Measurements from ENCODE around the gene CDH4.

Gene CDH4

DNA sequence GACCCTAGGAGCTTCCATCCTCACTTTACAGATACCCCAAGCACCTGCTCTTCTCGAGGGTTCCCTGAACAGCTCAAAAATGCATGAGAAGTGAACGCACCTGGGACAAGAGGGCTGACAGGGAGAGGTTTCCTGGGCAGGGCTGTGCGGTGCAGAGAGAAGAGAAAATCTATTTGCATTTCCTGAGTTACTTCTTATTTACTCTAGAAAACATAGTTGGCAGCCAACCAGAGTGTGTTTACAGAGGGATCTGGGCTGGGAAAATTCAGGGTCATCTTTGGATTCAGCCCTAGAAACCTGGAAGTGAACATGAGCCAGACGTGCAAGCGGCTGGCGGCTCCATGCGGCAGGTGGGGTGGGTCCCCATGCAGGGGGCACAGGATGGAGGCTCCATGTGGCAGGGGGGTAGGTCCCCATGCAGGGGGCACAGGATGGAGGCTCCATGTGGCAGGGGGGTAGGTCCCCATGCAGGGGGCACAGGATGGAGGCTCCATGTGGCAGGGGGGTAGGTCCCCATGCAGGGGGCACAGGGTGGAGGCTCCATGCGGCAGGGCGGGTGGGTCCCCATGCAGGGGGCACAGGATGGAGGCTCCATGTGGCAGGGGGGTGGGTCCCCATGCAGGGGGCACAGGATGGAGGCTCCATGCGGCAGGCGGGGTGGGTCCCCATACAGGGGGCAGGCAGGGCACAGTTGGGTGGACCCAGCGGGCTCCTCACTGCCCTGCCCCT lies 471.6 kb downstream of the CDH4 start:
- H3K27me3 ChIP-seq (ENCODE audit: low read depth): no peaks in the 10 kb centered on the region
- H3K4me1 ChIP-seq: no peaks in the 10 kb centered on the region
- in situ Hi-C loops (cut with MboI; ENCODE audit: low sequenced_read_pairs): no loop called here
- H3K4me3 ChIP-seq: no peak overlapping the region
- H3K36me3 ChIP-seq (replicated peaks): no peaks in the 10 kb centered on the region
- DNase-seq (ENCODE audit: low spot score in 2 of 2): no peak
- H3K9me3 ChIP-seq: no peaks in the 10 kb centered on the region

DNA sequence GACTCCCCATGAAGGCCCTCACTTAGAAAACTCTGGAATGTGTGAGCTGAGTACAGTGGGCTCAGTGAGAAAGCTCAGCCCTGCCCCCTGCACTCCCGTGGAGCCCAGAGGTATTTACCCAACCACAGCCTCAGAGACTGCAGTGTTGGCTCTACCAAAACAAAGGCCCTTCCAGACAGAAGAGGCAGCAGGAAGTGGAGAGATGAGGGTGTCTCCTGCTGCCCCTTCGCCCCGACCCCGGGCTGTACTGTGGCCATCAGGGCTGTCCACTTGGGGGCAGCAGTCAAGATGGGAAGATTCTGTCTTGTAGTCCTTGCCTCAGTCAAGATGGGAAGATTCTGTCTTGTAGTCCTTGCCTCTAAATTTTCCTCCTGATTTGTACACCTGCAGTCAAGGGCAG lies 472.3 kb downstream of the CDH4 start:
- no peaks in the 10 kb centered on the region for H3K36me3 ChIP-seq (replicated peaks)
- no peak for DNase-seq (ENCODE audit: low spot score in 2 of 2)
- no peaks in the 10 kb centered on the region for H3K9me3 ChIP-seq
- in situ Hi-C loops (cut with MboI; ENCODE audit: low sequenced_read_pairs): no loop called here
- no peaks in the 10 kb centered on the region for H3K4me1 ChIP-seq
- H3K27me3 ChIP-seq (ENCODE audit: low read depth): no peaks in the 10 kb centered on the region
- no peak overlapping the region for H3K4me3 ChIP-seq

DNA sequence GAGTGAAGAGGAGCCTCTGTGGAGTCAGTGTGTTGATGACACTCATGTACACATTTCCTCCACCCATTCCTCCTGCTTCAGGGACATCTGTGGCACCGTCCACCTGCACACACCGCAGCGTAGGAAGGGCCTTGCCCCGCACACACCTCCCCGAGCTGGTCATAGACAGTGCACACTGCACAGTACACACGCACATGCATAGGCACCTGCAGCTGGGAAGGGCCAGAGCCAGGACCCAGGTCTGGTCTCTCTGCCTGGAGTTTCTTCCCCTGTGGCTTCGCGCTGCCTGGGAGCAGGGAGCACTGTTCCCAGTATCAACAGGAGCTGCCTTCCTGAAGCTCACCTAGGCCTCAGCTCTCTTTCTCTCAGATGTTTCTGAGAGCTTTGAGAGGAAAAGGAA lies 473.1 kb downstream of the CDH4 start:
- no peaks in the 10 kb centered on the region for H3K27me3 ChIP-seq (ENCODE audit: low read depth)
- DNase-seq (ENCODE audit: low spot score in 2 of 2): no peak
- in situ Hi-C loops (cut with MboI; ENCODE audit: low sequenced_read_pairs): no loop called here
- H3K4me1 ChIP-seq: no peaks in the 10 kb centered on the region
- H3K4me3 ChIP-seq: no peak overlapping the region
- H3K36me3 ChIP-seq (replicated peaks): no peaks in the 10 kb centered on the region
- no peaks in the 10 kb centered on the region for H3K9me3 ChIP-seq

DNA sequence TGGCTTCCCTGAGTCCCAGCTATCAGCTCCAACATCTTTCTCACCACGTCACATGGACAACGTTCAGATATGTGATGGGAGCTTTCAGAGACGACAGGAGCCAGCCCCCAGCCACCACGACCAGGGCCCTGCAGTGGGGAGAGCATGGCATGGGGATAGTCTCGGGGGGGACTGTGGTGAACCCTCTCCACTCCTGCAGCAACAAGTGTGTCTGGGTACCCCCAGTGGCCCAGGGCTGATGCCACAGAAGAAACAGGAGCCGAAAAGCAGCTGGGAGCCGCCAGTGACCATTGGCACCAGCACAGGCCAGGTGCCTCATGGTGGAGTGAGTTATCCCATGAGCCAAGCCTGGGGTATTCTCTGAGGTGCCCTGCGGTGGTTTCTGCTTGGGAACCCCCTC lies 473.9 kb downstream of the CDH4 start:
- Histone ChIP-seq H3K4me1 (no peaks in the 10 kb centered on the region), H3K27me3 (ENCODE audit: low read depth) (no peaks in the 10 kb centered on the region)
- in situ Hi-C loops (cut with MboI; ENCODE audit: low sequenced_read_pairs): no loop called here

DNA sequence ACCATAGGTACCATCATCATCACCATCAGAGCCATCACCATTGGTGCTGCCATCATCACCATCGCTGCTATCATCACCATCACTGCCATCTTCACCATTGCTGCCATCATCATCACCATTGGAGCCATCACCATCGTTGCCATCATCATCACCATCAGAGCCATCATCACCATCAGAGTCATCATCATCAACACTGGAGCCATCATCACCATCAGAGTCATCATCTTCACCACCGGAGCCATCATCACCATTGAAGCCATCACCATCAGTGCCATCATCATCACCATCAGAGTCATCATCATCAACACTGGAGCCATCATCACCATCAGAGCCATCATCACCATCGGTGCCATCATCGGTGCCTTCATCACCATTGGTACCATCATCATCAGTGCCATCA lies 474.9 kb downstream of the CDH4 start:
- H3K36me3 ChIP-seq (replicated peaks): no peaks in the 10 kb centered on the region
- no peak overlapping the region for H3K4me3 ChIP-seq
- no peak for DNase-seq (ENCODE audit: low spot score in 2 of 2)
- no peaks in the 10 kb centered on the region for H3K27me3 ChIP-seq (ENCODE audit: low read depth)
- H3K4me1 ChIP-seq: no peaks in the 10 kb centered on the region
- in situ Hi-C loops (cut with MboI; ENCODE audit: low sequenced_read_pairs): no loop called here
- H3K9me3 ChIP-seq: no peaks in the 10 kb centered on the region

More for the DNA sequence above, 473.9 kb downstream of the CDH4 start:
- Histone ChIP-seq H3K9me3 (no peaks in the 10 kb centered on the region), H3K4me3 (no peak overlapping the region), H3K36me3 (replicated peaks) (no peaks in the 10 kb centered on the region)
- DNase-seq (ENCODE audit: low spot score in 2 of 2): no peak

DNA sequence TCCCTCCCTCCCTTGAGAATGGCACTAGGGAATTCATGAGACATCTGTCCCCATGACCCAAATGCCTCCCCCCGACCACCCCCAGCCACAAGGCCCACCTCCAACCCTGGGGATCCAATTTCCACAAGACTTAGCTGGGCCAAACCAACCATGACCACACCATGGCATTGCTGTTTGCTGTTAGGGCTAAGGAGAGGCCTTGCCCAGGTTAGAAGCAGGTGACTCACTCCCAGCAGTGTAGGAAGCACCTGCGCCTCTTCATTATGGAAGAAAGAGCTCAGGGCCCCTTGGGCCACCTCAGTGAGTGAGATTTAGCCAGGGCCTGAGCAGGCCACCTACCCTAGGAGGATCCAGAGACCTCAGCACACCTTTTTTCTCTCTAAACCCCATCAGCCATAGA lies 475.7 kb downstream of the CDH4 start:
- H3K4me3 ChIP-seq: no peak overlapping the region
- DNase-seq (ENCODE audit: low spot score in 2 of 2): no peak
- H3K4me1 ChIP-seq: no peaks in the 10 kb centered on the region
- no peaks in the 10 kb centered on the region for H3K36me3 ChIP-seq (replicated peaks)
- in situ Hi-C loops (cut with MboI; ENCODE audit: low sequenced_read_pairs): no loop called here
- no peaks in the 10 kb centered on the region for H3K27me3 ChIP-seq (ENCODE audit: low read depth)
- no peaks in the 10 kb centered on the region for H3K9me3 ChIP-seq

DNA sequence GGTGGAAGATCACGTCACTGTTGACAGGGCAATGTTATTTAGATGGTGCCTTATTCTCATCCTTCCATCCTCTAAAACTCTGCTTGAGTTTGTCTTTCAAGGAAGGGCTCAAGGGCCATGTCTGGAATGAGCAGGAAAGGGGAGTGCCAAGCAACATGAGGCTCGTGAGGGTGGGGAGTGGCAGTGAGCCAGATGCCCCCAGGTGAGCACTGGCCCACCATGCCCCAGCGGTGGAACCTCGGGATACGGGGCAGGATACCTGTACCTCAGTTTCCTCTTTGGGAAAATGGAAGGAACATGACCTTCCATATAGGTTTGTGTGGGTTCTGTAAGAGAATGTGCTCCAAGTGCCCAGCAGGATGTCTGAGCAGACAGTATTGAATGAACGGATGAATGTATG lies 476.3 kb downstream of the CDH4 start:
- DNase-seq (ENCODE audit: low spot score in 2 of 2): no peak
- Histone ChIP-seq H3K27me3 (ENCODE audit: low read depth) (no peaks in the 10 kb centered on the region), H3K36me3 (replicated peaks) (no peaks in the 10 kb centered on the region), H3K4me1 (no peaks in the 10 kb centered on the region), H3K9me3 (no peaks in the 10 kb centered on the region), H3K4me3 (no peak overlapping the region)
- in situ Hi-C loops (cut with MboI; ENCODE audit: low sequenced_read_pairs): no loop called here

DNA sequence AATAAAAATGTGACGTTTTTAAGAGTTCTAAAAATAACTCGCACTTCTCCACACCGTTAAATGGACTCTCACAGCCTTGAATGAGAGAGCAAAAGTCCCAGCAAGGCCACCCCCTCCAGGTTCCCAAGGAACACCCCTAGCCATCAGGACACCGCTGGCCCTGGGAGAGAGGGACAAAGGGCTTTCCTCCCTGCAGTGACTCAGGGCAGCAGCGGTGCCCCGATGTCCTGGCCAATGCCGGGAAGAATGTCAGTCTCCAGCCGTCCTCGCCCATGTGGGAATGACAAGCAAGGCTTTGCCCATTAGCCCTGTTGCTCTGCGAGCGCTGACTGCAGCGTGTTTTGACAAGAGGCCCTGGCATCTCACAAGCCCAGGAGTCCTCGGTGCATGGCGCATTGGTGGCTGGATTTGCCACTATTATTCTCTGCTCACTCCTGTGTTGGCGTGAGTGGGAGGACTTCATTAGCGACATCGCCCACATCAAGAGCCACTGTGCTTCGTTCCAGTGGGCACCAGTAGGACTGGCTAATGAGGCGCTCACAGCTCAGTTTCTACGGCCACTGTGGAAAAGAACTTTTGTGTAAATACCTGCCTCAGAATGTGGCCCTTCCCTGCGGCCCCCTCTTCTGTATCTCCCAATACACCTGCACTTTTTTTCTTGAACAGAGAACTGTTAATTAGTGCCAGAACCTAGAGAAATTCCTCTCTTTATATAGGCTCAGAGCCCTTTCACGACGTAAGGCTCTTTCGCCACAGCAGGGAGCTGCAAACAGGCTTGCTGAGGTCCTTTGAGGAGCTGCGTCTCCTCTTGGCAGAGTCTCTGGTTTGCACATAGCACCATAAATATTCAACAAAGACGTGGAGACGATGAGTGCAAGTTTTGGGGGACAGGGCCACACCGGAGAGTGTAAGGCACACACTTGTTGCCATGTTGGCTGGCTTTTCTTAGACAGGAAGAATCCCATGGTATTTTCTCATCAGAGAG lies 477.0 kb downstream of the CDH4 start:
- no peaks in the 10 kb centered on the region for H3K4me1 ChIP-seq
- DNase-seq (ENCODE audit: low spot score in 2 of 2): no peak
- no peaks in the 10 kb centered on the region for H3K9me3 ChIP-seq
- H3K36me3 ChIP-seq (replicated peaks): no peaks in the 10 kb centered on the region
- H3K27me3 ChIP-seq (ENCODE audit: low read depth): no peaks in the 10 kb centered on the region
- in situ Hi-C loops (cut with MboI; ENCODE audit: low sequenced_read_pairs): no loop called here
- no peak overlapping the region for H3K4me3 ChIP-seq

DNA sequence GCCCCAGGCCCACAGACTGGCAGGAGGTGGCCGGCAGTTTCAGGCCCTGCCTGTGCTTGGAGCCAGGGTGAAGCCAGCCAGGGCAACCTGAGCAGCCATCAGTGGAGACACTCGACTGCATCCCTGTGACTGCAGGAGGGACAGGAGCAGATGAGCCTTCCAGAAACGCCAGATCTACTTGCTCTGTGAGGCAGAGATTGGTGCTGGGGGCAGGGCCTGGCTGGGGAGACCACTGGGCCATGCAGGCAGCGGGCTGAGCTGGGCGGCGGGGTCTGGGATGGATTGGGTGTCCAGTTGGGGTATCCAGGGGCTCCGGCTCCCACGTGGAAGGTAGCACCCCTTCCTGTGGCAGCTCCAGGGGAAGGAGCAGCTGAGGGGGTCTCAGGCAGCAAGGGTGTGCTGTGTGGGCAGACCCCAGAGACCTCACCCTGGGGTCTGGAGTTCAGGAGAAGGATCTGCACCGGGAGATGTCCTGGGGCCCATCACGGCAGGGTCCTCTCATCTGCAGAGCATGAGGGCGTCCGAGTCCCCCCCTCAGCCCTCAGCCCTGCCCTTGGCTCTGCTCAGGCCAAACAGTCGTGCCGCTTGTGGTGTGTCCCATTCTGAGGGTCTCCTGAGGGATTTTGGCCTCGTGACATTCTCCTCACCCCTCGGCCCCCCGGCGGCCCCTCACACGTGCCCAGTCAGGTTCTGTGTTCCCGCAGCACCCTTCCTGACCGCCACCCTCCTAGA lies 478.7 kb downstream of the CDH4 start:
- H3K9me3 ChIP-seq: no peaks in the 10 kb centered on the region
- H3K4me1 ChIP-seq: no peaks in the 10 kb centered on the region
- H3K4me3 ChIP-seq: no peak overlapping the region
- no peaks in the 10 kb centered on the region for H3K36me3 ChIP-seq (replicated peaks)
- no peaks in the 10 kb centered on the region for H3K27me3 ChIP-seq (ENCODE audit: low read depth)
- in situ Hi-C loops (cut with MboI; ENCODE audit: low sequenced_read_pairs): no loop called here
- DNase-seq (ENCODE audit: low spot score in 2 of 2): no peak

DNA sequence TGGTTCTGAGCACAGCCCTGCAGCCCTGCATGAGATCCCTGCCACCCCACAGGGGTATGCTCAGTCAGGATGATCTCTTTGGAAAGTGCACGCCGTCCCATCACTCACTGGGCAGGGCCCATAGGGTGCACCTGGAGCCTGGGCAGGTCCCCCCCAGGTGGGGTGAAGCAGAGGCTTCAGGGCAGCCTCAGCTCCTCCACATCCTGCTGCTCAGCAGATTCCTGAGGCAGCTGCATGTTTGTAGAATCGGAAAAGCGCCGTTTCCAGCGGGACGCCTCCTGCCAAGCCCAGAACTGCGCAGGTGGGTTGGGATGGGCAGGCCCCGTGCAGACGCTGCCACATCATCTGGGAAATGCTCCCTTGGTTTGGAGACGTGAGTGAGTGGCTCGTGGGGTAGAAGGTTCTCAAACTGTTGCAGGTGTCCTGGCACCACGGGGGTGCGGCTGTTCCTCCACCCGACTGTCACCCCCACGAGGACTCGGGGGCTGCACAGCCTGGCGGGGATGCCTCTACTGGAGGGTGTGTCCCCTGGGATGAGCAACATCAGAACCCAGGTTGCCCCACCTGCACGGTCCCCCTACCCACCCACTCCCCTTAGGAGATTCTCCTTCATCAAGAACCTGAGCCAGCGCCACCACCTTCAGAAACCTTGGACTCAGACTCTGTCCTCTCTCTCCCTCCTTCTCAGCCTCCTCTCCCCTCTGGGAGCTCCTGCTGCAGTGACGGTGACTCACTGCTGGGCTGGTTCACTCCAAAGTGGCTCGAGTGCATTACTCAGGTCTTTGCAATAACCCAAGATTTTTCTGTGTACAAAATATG lies 479.5 kb downstream of the CDH4 start:
- Histone ChIP-seq H3K4me1 (no peaks in the 10 kb centered on the region), H3K36me3 (replicated peaks) (no peaks in the 10 kb centered on the region), H3K9me3 (no peaks in the 10 kb centered on the region), H3K4me3 (no peak overlapping the region), H3K27me3 (ENCODE audit: low read depth) (no peaks in the 10 kb centered on the region)
- in situ Hi-C loops (cut with MboI; ENCODE audit: low sequenced_read_pairs): no loop called here
- DNase-seq (ENCODE audit: low spot score in 2 of 2): no peak

DNA sequence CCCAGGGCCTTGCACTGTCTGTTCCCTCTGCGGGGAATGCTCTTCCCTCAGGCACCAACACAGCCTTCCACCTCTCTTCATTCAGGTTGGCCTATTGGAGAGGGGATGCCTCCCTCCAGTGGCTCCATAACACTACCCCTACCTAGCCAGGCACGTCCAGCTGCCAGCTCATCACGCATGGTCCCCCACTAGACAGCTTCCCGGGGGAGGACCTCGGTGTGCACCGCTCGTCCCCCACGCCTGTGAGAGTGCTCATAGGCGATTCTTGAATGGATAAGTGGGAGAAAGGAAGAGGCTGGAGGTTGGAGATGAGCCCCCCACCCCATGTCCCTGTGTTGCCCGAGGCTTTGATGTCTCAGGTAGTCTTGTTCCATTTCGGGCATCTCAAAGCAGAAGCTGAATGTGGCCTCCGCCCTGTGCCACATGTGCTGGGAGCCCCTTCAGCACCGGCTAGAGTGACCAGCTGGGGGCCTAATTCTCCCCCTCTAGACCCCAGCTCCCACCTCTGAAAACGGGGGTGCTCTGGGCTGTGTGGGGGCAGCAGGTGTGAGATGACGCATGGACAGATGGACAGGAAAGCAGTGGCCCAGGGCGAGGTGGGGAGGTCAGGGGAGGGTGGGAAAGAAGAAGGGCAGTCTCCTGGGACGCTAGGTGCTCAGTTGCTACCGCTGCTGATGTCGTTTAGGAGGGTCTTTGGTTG lies 480.6 kb downstream of the CDH4 start:
- H3K4me1 ChIP-seq: no peaks in the 10 kb centered on the region
- no peaks in the 10 kb centered on the region for H3K27me3 ChIP-seq (ENCODE audit: low read depth)
- in situ Hi-C loops (cut with MboI; ENCODE audit: low sequenced_read_pairs): no loop called here

DNA sequence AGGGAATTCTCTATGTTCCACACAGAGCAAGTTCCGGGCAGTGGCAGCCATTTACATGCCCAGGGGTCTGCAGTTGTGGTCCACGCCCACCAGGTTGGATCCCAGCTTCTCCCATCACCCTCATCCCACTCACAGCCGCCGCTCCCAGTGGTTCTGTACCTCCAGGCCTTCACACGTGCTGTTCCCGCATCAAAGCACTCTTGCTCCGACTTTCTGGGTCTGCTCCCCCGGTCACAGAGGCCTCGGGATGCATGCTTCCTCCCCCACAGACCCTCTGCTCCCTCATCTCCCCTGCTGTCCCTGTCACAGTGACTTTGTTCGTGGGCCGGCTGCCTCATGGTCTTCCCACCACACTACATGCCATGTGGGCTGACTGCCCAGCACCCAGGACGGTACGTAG lies 481.2 kb downstream of the CDH4 start:
- H3K27me3 ChIP-seq (ENCODE audit: low read depth): no peaks in the 10 kb centered on the region
- no peak for DNase-seq (ENCODE audit: low spot score in 2 of 2)
- no peaks in the 10 kb centered on the region for H3K36me3 ChIP-seq (replicated peaks)
- in situ Hi-C loops (cut with MboI; ENCODE audit: low sequenced_read_pairs): no loop called here
- no peaks in the 10 kb centered on the region for H3K9me3 ChIP-seq
- H3K4me1 ChIP-seq: no peaks in the 10 kb centered on the region
- H3K4me3 ChIP-seq: no peak overlapping the region

More for the DNA sequence above, 480.6 kb downstream of the CDH4 start:
- no peak for DNase-seq (ENCODE audit: low spot score in 2 of 2)
- H3K36me3 ChIP-seq (replicated peaks): no peaks in the 10 kb centered on the region
- no peak overlapping the region for H3K4me3 ChIP-seq
- H3K9me3 ChIP-seq: no peaks in the 10 kb centered on the region

Measured in HAP-1 (cell line).